Diencephalon (tissue), 1 donor: ENCODE results near the gene SLC8A2. TPM values are rescaled to one million over a fixed set of nuclear protein-coding genes. Genes with fewer than 3 reads are reported as not detected.

Experiments
- total RNA-seq: library from RNA; depleted of rRNA; stranded (reverse); fragments of >200 nt; gene quantifications from one replicate; pipeline ENCODE4 v1.2.3, GENCODE V29; 2014

The SLC8A2 gene, protein sequence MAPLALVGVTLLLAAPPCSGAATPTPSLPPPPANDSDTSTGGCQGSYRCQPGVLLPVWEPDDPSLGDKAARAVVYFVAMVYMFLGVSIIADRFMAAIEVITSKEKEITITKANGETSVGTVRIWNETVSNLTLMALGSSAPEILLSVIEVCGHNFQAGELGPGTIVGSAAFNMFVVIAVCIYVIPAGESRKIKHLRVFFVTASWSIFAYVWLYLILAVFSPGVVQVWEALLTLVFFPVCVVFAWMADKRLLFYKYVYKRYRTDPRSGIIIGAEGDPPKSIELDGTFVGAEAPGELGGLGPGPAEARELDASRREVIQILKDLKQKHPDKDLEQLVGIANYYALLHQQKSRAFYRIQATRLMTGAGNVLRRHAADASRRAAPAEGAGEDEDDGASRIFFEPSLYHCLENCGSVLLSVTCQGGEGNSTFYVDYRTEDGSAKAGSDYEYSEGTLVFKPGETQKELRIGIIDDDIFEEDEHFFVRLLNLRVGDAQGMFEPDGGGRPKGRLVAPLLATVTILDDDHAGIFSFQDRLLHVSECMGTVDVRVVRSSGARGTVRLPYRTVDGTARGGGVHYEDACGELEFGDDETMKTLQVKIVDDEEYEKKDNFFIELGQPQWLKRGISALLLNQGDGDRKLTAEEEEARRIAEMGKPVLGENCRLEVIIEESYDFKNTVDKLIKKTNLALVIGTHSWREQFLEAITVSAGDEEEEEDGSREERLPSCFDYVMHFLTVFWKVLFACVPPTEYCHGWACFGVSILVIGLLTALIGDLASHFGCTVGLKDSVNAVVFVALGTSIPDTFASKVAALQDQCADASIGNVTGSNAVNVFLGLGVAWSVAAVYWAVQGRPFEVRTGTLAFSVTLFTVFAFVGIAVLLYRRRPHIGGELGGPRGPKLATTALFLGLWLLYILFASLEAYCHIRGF
- 58.8 TPM for total RNA-seq

DNA sequence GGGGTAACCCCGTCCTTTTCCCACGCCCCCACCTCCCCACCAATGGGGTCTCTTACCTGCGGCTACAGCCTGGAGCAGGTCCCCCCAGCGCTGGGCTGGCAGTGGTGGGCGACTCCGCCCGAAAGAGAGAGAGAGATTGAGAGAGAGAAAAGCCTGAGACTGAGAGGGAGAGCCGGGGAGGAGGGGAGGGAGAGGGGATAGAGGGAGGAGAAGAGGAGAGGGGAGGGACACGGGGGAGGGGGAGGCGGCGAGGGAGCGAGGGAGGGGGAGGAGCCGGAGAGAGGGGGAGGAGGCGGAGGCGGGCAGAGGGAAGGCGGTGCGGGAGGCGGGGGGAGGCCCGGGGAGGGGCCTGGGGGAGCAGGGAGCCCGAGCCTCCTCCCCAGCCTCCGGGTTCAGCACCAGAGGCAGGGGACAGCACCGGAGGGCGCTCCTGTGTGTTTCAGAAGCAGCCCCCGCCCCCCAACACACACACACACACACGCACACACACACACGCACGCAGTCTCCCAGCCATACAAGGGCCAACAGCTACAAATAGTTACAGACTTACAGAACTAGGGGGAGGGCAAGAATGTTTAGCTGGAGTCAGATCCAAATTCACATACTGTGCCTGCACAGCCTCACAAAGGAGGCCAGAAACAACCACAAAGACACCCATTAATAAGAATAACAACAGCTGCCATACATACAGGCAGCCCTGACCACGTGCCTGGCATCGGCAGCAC is at the start of gene SLC8A2:
Gene SLC8A2, minus strand, starts transcription at position 161 of the 725 bp plus-strand sequence. CDS start 5,490 bp downstream, outside the sequence.

DNA sequence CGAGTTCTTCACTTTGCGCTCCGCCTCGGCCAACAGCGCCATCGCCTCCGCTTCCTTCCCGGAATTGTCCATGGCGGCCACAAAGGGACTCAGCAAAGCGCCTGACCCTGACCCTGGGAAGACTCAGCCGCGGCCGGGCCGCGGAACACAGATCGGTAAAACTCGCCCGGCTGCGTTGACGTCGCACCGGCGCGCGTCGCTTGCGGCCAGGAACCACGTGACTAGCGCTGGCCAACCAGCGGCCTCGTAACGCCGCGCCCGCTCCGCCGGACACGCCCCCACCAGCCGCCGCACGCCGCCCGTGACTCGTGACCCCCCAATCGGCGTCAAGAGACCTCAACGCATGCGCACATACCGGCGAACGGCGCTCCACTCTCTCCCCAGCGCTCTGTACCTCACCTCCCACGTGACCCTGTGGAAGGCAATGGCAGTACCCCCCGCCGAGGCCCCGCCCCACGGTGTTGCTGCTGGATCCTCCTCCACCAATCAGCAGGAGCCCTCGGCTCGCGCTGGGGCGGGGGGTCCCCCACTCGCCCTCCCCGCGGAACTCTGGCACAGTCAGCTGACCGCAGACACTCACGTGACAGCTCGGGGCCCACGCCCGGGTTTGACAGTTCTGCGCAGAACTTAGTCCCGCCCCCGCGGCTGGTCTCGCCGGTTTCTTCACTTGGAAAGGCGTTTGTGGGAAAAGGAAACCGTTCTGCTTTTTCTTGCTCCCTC is 43.3 kb upstream of the SLC8A2 start, which contains the start of gene NAPA:
Gene NAPA, minus strand, starts transcription at position 195 of the 720 bp plus-strand sequence. Its CDS starts 123 bp downstream, at position 72.

GRCh38 chr19:47483800-47484690 is 12.4 kb upstream of the SLC8A2 start, which contains the start of gene KPTN:
Gene KPTN, minus strand, starts transcription at chr19:47484219. Its CDS starts 59 bp downstream, at chr19:47484160.

DNA sequence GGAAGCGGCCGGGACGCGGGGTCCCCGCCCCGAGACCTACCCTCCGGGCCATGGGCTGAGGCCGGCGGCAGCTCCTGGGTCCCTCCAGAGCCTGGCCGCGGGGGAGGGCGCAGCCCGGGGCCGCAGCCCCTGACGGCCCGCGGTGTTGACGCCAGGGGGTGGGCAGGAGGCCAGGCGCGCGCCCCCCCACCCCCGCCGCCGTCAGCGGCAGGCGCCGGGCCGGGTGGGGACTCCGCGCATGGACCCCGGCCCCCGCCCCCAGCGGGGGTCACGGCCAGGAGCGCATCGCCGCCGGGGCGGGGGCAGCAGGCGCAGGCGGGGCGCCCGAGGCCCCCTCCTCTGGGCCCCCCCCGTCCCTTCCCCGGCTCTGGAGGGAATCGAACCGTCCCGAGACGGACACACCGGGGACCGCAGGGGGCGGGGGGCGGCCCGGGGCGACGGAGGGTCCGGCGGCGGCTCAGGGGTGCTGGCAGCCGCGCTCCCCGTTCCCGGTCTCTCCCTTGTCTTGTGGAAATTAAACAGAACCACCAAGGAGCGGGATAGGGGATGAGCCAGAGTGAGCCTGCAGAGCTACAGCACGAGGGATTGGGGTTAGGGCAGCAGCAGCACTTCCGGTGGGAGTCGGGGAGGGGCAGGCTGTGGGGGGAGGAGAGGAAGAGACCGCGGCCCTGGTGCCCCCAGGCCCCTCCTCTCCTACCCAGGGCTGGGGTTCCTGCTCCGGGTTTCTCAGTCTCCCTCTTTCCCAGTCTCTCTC is 52.5 kb downstream of the SLC8A2 start, which contains the start of gene MEIS3:
Gene MEIS3, minus strand, starts transcription at position 498 of the 754 bp plus-strand sequence. Its CDS starts 446 bp downstream, at position 52.

Other genes with a start within 250 kb of the SLC8A2 start
- gene BBC3, start 240.7 kb downstream of the SLC8A2 start, total RNA-seq, result 6.7 TPM
- 3.0 TPM for gene CCDC9, start 215.4 kb downstream of the SLC8A2 start, total RNA-seq
- gene INAFM1, start 197.0 kb downstream of the SLC8A2 start, total RNA-seq, result 4.8 TPM
- 0.46 TPM for gene C5AR1, start 162.0 kb downstream of the SLC8A2 start, total RNA-seq
- gene C5AR2, start 139.7 kb downstream of the SLC8A2 start, total RNA-seq, result 0.46 TPM
- 12.5 TPM for gene DHX34, start 122.6 kb downstream of the SLC8A2 start, total RNA-seq
- 76.4 TPM for gene MEIS3, start 52.4 kb downstream of the SLC8A2 start, total RNA-seq
- 7.2 TPM for gene KPTN, start 12.3 kb upstream of the SLC8A2 start, total RNA-seq
- 62.7 TPM for gene NAPA, start 43.2 kb upstream of the SLC8A2 start, total RNA-seq
- gene ZNF541, start 101.3 kb upstream of the SLC8A2 start, total RNA-seq, result 0.23 TPM
- 6.2 TPM for gene BICRA, start 137.2 kb upstream of the SLC8A2 start, total RNA-seq
- 1.8 TPM for gene EHD2, start 241.5 kb upstream of the SLC8A2 start, total RNA-seq